Thoracic aorta (tissue), 2 donors: ENCODE results near the gene S100A12. TPM values are rescaled to one million over a fixed set of nuclear protein-coding genes. Genes with fewer than 3 reads are reported as not detected.

Experiments
- ATAC-seq: fragments of 150-250 bp; one replicate; pipeline ENCODE4 v1.8.0; 2017; ENCODE audit warnings: low read depth; ENCODE audit not compliant: insufficient number of reproducible peaks, low FRiP score
- DNase-seq: peaks from one replicate; pipeline ENCODE4 v3.0.0-alpha.2; 2020; ENCODE audit warnings: low spot score
- H3K27ac ChIP-seq, 2 donors: fragments of 200-600 bp; sonication (generic); 1 replicate in 1 of 2; 2 replicates in 1 of 2; pipeline ENCODE4 v1.5.1; 2016; ENCODE audit warnings: mild to moderate bottlenecking in 2 of 2, moderate library complexity in 2 of 2
- H3K27me3 ChIP-seq: fragments of 200-600 bp; sonication (generic); replicated peaks from 2 replicates; pipeline ENCODE4 v1.6.0; 2016; ENCODE audit warnings: mild to moderate bottlenecking; ENCODE audit not compliant: insufficient read depth
- H3K36me3 ChIP-seq: fragments of 200-600 bp; sonication (generic); one replicate; pipeline ENCODE4 v1.5.1; 2016
- H3K4me1 ChIP-seq, 2 donors: fragments of 200-600 bp; sonication (generic); 1 replicate in 1 of 2; 2 replicates in 1 of 2; pipeline versions ENCODE4 v1.5.1 to v1.6.0; 2016; ENCODE audit warnings: low read depth in 2 of 2, mild to moderate bottlenecking in 1 of 2; ENCODE audit not compliant: control insufficient read depth in 1 of 2
- H3K4me3 ChIP-seq: fragments of 200-600 bp; sonication (generic); 2 replicates; pipeline ENCODE4 v1.5.1; 2016; ENCODE audit warnings: mild to moderate bottlenecking
- H3K9me3 ChIP-seq: fragments of 200-600 bp; sonication (generic); 2 replicates; pipeline ENCODE4 v1.5.1; 2016
- total RNA-seq, 2 donors: library from RNA; depleted of rRNA; stranded (reverse); fragments of >200 nt; gene quantifications; one replicate each; pipeline versions ENCODE4 v1.1.0 to v1.2.3, GENCODE V29; 2016
- TF ChIP-seq, protein P1 (sequence below): fragments of 200-600 bp; sonication (generic); IDR thresholded peaks from one replicate; pipeline ENCODE4 v1.5.1; 2019; ENCODE audit warnings: antibody characterized with exemption

S100A12 gene
- total RNA-seq, 2 donors from 2014 or later: 22.5 TPM; not detected in 1

DNA sequence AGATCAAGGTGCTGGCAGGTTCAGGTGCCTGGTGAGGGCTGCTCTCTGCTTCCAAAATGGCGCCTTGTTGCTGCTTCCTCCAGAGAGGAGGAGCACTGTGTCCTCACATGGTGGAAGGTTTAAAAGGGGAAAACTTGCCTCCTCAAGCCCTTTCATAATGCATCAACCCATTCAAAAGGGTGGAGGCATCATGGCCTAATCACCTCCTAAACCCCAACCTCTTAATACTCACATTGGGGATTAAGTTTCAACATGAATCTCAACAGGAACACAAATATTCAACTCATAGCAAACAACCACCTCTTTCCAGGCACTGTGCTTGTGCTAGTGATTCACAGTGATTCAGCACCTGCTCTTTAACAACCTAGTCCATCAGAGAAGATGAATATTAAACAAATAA lies 4.2 kb downstream of the S100A12 start:
- Histone ChIP-seq H3K9me3 (no peaks in the 10 kb centered on the region), H3K36me3 (no peaks in the 10 kb centered on the region), H3K27me3 (no peaks in the 10 kb centered on the region), H3K4me1 (no peaks in the 10 kb centered on the region), H3K27ac (no peak overlapping the region), H3K4me3 (no peak overlapping the region)
- no peak for ATAC-seq
- no peak for DNase-seq
- TF ChIP-seq, protein P1, sequence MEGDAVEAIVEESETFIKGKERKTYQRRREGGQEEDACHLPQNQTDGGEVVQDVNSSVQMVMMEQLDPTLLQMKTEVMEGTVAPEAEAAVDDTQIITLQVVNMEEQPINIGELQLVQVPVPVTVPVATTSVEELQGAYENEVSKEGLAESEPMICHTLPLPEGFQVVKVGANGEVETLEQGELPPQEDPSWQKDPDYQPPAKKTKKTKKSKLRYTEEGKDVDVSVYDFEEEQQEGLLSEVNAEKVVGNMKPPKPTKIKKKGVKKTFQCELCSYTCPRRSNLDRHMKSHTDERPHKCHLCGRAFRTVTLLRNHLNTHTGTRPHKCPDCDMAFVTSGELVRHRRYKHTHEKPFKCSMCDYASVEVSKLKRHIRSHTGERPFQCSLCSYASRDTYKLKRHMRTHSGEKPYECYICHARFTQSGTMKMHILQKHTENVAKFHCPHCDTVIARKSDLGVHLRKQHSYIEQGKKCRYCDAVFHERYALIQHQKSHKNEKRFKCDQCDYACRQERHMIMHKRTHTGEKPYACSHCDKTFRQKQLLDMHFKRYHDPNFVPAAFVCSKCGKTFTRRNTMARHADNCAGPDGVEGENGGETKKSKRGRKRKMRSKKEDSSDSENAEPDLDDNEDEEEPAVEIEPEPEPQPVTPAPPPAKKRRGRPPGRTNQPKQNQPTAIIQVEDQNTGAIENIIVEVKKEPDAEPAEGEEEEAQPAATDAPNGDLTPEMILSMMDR: no peak

DNA sequence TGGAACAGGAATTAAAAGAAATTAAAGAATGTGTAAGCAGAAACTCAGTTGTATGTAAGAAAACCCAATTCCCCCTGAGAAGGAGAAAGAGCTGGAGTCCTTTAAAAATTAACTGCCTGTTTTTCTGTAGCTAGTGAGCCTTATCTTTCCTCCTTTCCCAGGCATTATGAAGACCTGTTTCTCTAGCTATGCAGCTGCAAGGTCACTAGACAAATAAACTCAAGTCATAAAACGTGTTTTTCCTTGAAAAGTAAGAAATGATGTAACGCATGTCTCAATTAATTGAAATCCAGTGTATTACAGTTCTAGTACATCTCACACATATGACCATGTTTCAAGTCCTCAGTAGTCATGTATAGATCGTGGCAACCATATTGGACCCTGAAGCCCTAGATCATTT lies 5.3 kb downstream of the S100A12 start:
- DNase-seq: no peak
- TF ChIP-seq, protein P1: no peak
- H3K27ac ChIP-seq: no peak overlapping the region

GRCh38 chr1:153368495-153368894 lies 6.9 kb downstream of the S100A12 start:
- no peaks in the 10 kb centered on the region for H3K36me3 ChIP-seq
- H3K4me3 ChIP-seq: no peak overlapping the region
- no peaks in the 10 kb centered on the region for H3K9me3 ChIP-seq
- H3K27me3 ChIP-seq: no peaks in the 10 kb centered on the region
- DNase-seq (no peak), ATAC-seq (no peak)
- H3K4me1 ChIP-seq: no peaks in the 10 kb centered on the region
- H3K27ac ChIP-seq: no peak overlapping the region
- TF ChIP-seq, protein P1: no peak

More for the DNA sequence above, 5.3 kb downstream of the S100A12 start:
- Histone ChIP-seq H3K4me1 (no peaks in the 10 kb centered on the region), H3K9me3 (no peaks in the 10 kb centered on the region), H3K27me3 (no peaks in the 10 kb centered on the region), H3K36me3 (no peaks in the 10 kb centered on the region), H3K4me3 (no peak overlapping the region)
- ATAC-seq: no peak

- Histone ChIP-seq H3K27ac (no peak overlapping the region), H3K4me1 (no peaks in the 10 kb centered on the region), H3K9me3 (no peaks in the 10 kb centered on the region), H3K27me3 (no peaks in the 10 kb centered on the region), H3K4me3 (no peak overlapping the region), H3K36me3 (no peaks in the 10 kb centered on the region)
- TF ChIP-seq, protein P1: no peak
- ATAC-seq: no peak
- DNase-seq: no peak
Observed at GRCh38 chr1:153367090-153367489, 8.3 kb downstream of the S100A12 start.

GRCh38 chr1:153366261-153366660 lies 9.2 kb downstream of the S100A12 start:
- DNase-seq: no peak
- TF ChIP-seq, protein P1: no peak
- no peaks in the 10 kb centered on the region for H3K36me3 ChIP-seq
- no peak overlapping the region for H3K4me3 ChIP-seq
- H3K27me3 ChIP-seq: no peaks in the 10 kb centered on the region
- H3K4me1 ChIP-seq: no peaks in the 10 kb centered on the region
- ATAC-seq: no peak
- H3K9me3 ChIP-seq: no peaks in the 10 kb centered on the region
- no peak overlapping the region for H3K27ac ChIP-seq
